WTC11 (cell line): ENCODE results near the gene NDUFAF2.

Source experiments
- CBFB ChIP-seq: sonication (generic); formaldehyde crosslinking; IDR thresholded peaks from 2 replicates; pipeline ENCODE4 v1.8.1; 2022; ENCODE audit warnings: mild to moderate bottlenecking, low read depth, missing genetic modification reagents
- CTCF ChIP-seq: fragments of 200-600 bp; IDR thresholded peaks from 2 replicates; pipeline ENCODE4 v1.8.0; 2022; ENCODE audit warnings: antibody characterized with exemption
- JUN ChIP-seq: sonication (generic); formaldehyde crosslinking; IDR thresholded peaks from 2 replicates; pipeline ENCODE4 v1.8.0; 2023; ENCODE audit warnings: mild to moderate bottlenecking, missing genetic modification reagents
- ZNF138 ChIP-seq: sonication (generic); formaldehyde crosslinking; conservative IDR thresholded peaks from 2 replicates; pipeline ENCODE4 v1.8.1; 2022; ENCODE audit warnings: mild to moderate bottlenecking, moderate library complexity, missing genetic modification reagents

DNA sequence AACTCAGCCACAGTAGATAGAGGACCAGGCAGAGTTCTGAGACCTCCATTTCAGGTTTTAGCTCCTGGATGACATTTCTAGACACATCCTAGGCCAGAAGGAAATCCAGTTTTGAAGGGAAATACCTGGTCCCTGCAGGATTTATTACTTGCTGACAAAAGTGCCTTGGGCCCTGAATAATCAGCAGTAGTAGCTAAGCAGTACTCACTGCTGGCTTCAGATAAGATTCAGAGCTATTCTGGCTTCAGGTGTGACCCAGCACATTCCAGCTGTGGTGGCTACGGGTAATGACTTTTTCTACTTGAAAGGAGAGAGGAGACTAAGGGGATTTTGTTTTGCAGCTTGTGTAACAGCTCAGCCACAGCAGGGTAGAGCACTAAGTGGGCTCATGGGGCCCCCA lies 34.0 kb downstream of the NDUFAF2 start:
- no peak for TF ChIP-seq JUN
- TF ChIP-seq CTCF = no peak
- TF ChIP-seq CBFB (CRISPR knock-in tag) = no peak
- no peak for TF ChIP-seq ZNF138 (CRISPR knock-in tag)
